CD4-positive, alpha-beta T cell treated with Interleukin-4 for 4 hours (primary cell): ENCODE results near the gene NUDT13.

Experiments
- DNase-seq: peaks from one replicate; pipeline ENCODE4 v3.0.0-alpha.2; 2020

NUDT13 gene

DNA sequence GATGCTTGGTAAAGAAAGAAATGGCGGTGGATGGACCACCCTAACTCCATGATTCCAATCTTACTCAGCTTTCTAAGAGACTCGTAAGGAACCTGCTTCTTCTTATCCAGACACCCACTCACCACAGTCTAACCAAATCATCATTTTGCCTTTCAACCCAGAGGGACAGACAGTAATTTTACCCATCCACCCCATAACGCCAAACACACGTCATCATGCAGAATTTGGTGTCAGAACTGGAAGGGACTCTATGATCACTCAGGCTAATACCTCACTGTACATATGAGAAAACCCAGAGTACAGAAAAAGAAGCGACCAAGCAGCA, 57.2 kb downstream of the NUDT13 start:
- DNase-seq: peak; percentile 2

DNA sequence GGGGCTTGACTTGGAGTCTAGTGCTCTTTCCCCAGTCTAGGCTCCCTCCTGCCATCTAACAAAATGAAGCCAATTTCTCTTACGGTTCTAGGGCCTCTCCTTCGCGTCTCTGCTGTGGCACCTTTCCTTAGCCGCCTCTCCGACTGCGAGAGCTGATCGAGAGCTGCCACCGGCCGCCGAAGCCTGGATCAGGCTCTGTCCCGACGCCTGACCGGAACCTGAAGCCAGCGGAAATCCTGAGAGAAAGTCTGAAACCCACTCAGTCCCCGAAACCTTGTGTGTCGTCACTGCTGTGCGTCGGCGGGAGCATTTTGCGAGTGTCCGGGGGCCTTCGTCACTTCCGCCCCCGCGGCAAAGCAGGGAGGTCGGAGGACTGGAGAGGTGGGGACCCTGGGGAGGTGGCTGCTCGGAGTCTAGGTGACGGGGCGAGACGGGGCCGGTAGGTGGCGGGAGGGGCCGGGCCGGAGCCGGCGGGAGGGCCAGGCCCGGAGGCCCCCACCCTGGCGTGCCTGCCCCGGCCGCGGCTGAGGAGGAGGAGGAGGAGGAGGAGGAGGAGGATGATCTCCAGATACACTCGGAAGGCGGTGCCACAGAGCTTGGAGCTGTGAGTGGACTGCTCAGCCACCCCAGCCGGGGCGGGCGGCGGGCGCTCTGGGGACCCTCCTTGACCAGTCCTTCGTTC, 57.7 kb downstream of the NUDT13 start, which contains the start of the genes ECD and FAM149B1:
TSS of gene ECD (minus strand) at position 226 of the 682 bp plus-strand sequence. CDS start 4,071 bp downstream, outside the sequence.
TSS of gene FAM149B1 (plus strand) at position 337 of the 682 bp plus-strand sequence. CDS start at position 558, 221 bp downstream.
- DNase-seq: peak; percentile 87

DNA sequence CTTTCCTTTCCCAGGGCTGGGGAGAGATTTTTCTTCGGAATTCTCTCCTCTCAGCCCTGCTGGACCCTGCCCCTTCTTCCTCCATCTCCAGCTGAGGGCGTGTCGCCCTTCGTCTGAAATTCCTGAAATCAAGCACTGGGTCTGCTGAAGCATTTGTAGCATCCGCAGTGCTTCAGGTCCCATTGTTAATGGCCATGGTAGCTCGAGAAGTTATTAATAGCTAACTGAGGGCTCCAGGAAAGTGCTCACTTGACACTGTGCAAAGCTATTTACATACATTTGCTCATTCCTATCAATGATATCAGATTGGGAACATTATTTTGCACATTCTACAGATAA, 58.2 kb downstream of the NUDT13 start:
- DNase-seq: no peak

DNA sequence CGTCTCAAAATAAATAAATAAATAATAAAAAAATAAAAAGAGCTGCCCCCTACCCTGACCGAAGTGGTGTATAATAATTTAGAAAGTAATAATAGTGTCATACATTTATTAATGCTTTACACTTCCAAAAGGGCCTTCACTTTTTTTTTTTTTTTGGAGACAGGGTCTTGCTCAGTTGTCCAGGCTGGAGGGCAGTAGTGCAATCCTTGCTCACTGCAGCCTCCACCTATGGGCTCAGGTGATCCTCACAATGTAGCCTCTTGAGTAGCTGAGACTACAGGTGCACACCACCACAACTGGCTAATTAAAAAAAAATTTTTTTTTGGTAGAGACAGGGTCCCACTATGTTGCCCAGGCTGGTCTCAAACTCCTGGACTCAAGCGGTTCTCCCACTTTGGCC, 59.1 kb downstream of the NUDT13 start:
- DNase-seq: no peak

DNA sequence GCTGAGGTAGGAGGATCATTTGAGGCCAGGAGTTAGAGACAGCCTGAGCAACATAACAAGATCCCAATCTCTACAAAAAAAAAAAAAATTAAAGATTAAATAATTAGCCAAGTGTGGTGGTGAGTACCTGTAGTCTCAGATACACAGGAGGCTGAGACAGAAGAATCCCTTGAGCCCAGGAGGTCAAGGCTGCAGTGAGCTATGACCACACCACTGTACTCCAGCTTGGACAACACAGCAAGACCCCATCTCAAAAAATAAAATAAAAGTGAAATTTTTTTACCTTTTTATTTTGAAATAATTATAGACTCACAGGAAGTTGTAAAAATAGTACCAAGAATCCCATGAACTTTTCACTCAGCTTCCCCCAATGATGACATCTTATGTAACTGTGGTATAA, 62.6 kb downstream of the NUDT13 start:
- no peak for DNase-seq

DNA sequence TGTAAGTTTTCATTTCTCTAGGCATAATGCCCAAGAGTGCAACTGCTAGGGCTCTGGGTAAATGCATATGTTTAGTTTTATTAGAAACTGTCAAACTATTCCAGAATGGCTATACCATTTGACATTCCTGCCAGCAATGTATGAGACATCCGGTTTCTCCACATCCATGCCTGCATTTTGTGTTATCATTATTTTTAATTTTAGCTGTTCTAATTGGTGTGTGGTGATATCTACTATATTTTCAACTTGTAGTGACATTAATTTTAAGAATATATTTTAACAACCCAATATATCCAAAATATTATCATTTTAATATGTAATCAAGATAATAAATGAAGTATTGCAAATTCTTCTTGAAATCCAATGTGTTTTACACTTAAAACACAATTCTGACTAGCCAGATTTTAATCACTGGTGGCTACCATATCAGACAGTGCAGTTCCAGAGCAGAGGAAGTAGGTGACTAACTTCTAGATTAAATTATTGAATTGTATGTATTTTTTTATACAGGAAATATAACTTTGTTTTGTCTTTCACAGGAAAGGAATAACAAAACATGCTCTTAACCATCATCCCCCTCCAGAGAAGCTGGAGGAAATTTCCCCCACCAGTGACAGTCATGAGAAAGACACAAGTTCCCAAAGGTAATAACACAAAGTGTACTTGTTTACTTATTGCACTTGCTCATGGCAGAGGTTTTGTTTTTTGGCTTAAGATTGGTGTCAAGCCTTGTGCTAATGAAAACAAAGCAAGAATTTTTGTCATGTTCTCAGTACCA, 64.1 kb downstream of the NUDT13 start:
- no peak for DNase-seq
